WTC11 (cell line): ENCODE measurements around the gene SLC29A3. TPM values are rescaled to one million over a fixed set of nuclear protein-coding genes. Genes with fewer than 3 reads are reported as not detected.

Source experiments
- ATAC-seq: fragments of 200-7000 bp; cut with Tn5 transposase; 2 replicates; pipeline ENCODE4 v1.10.0; 2021; ENCODE audit warnings: mild to moderate bottlenecking, moderate library complexity
- CTCF ChIA-PET: fragments of 300-600 bp; sonication (Branson Sonifier 250); formaldehyde crosslinking; loops from one replicate; lab custom pipeline; 2021; ENCODE audit warnings: antibody characterized with exemption; lab: Charles Lee
- POLR2A ChIA-PET: fragments of 350-600 bp; sonication (Branson Sonifier 250); formaldehyde crosslinking; loops from one replicate; lab custom pipeline; 2021; ENCODE audit warnings: antibody characterized with exemption; lab: Charles Lee
- DNase-seq: peaks from one replicate; pipeline ENCODE4 v3.0.0; 2021; ENCODE audit warnings: low spot score
- H3K27ac Mint-ChIP-seq: 2 replicates; pipeline ENCODE4 v1.8.0; 2021; ENCODE audit warnings: mixed read lengths
- H3K27me3 Mint-ChIP-seq: 2 replicates; pipeline ENCODE4 v1.8.0; 2021; ENCODE audit warnings: low read depth, mild to moderate bottlenecking, moderate library complexity, mixed read lengths
- H3K36me3 Mint-ChIP-seq: 2 replicates; pipeline ENCODE4 v1.8.0; 2021; ENCODE audit warnings: mixed read lengths
- H3K4me1 Mint-ChIP-seq: 2 replicates; pipeline ENCODE4 v1.8.0; 2022; ENCODE audit warnings: mixed read lengths
- H3K4me3 Mint-ChIP-seq: 2 replicates; pipeline ENCODE4 v1.8.0; 2021; ENCODE audit warnings: mild to moderate bottlenecking, moderate library complexity, mixed read lengths
- H3K9me3 Mint-ChIP-seq: 2 replicates; pipeline ENCODE4 v1.8.0; 2021; ENCODE audit warnings: mixed read lengths
- CREM ChIP-seq: sonication (generic); formaldehyde crosslinking; IDR thresholded peaks from 2 replicates; pipeline ENCODE4 v1.8.1; 2022; ENCODE audit warnings: mild to moderate bottlenecking, missing genetic modification reagents, moderate library complexity
- ELF4 ChIP-seq: sonication (generic); formaldehyde crosslinking; IDR thresholded peaks from 2 replicates; pipeline ENCODE4 v1.8.1; 2022; ENCODE audit warnings: low read depth, mild to moderate bottlenecking, moderate library complexity, missing genetic modification reagents
- GABPB1 ChIP-seq: sonication (generic); formaldehyde crosslinking; IDR thresholded peaks from 2 replicates; pipeline ENCODE4 v1.8.1; 2023; ENCODE audit warnings: mild to moderate bottlenecking, missing genetic modification reagents
- JAZF1 ChIP-seq: fragments of 250-450 bp; sonication (Bioruptor Pico); IDR thresholded peaks from 2 replicates; pipeline ENCODE4 v1.9.0; 2021; ENCODE audit warnings: moderate library complexity, mild to moderate bottlenecking, inconsistent platforms
- MYBL2 ChIP-seq: sonication (generic); formaldehyde crosslinking; IDR thresholded peaks from 2 replicates; pipeline ENCODE4 v1.8.1; 2023; ENCODE audit warnings: mild to moderate bottlenecking, moderate library complexity, missing genetic modification reagents
- NR3C1 ChIP-seq: sonication (generic); formaldehyde crosslinking; conservative IDR thresholded peaks from 2 replicates; pipeline ENCODE4 v1.8.1; 2023; ENCODE audit warnings: low read depth, mild to moderate bottlenecking, missing genetic modification reagents
- TCF7 ChIP-seq: sonication (generic); formaldehyde crosslinking; IDR thresholded peaks from 2 replicates; pipeline ENCODE4 v1.8.0; 2022; ENCODE audit warnings: mild to moderate bottlenecking, low read depth, missing genetic modification reagents, moderate library complexity
- TEAD1 ChIP-seq: sonication (generic); formaldehyde crosslinking; IDR thresholded peaks from 2 replicates; pipeline ENCODE4 v1.8.0; 2022; ENCODE audit warnings: mild to moderate bottlenecking, missing genetic modification reagents
- ZNF121 ChIP-seq: sonication (generic); formaldehyde crosslinking; IDR thresholded peaks from 2 replicates; pipeline ENCODE4 v1.8.0; 2023; ENCODE audit warnings: missing genetic modification reagents
- ZNF219 ChIP-seq: sonication (generic); formaldehyde crosslinking; IDR thresholded peaks from 2 replicates; pipeline ENCODE4 v1.8.0; 2023; ENCODE audit warnings: missing genetic modification reagents, mild to moderate bottlenecking, borderline replicate concordance
- ZNF423 ChIP-seq: fragments of 250-450 bp; sonication (Bioruptor Pico); IDR thresholded peaks from 2 replicates; pipeline ENCODE4 v2.1.2; 2022; ENCODE audit warnings: mild to moderate bottlenecking, moderate library complexity
- ZNF671 ChIP-seq: fragments of 250-450 bp; sonication (Bioruptor Pico); IDR thresholded peaks from 2 replicates; pipeline ENCODE4 v1.8.0; 2021; ENCODE audit warnings: mild to moderate bottlenecking
- total RNA-seq: library from RNA; stranded (reverse); gene quantifications from 3 replicates; pipeline ENCODE4 v1.2.3, GENCODE V29; 2021
- TF ChIP-seq, protein P1 (sequence below): sonication (generic); formaldehyde crosslinking; IDR thresholded peaks from 2 replicates; pipeline ENCODE4 v1.8.1; 2022; ENCODE audit warnings: missing genetic modification reagents, borderline replicate concordance
- TF ChIP-seq, protein P2 (sequence below): fragments of 250-450 bp; sonication (Bioruptor Pico); IDR thresholded peaks from 2 replicates; pipeline ENCODE4 v1.9.0; 2021; ENCODE audit warnings: mild to moderate bottlenecking
- TF ChIP-seq, protein P3 (sequence below): sonication (generic); formaldehyde crosslinking; IDR thresholded peaks from 2 replicates; pipeline ENCODE4 v1.8.0; 2022; ENCODE audit warnings: mild to moderate bottlenecking, missing genetic modification reagents
- TF ChIP-seq, protein P4 (sequence below): sonication (generic); formaldehyde crosslinking; IDR thresholded peaks from 2 replicates; pipeline ENCODE4 v1.8.1; 2023; ENCODE audit warnings: mild to moderate bottlenecking, moderate library complexity, missing genetic modification reagents

The SLC29A3 gene
- total RNA-seq, 1 experiment from 2014 or later: 9.2 TPM

DNA sequence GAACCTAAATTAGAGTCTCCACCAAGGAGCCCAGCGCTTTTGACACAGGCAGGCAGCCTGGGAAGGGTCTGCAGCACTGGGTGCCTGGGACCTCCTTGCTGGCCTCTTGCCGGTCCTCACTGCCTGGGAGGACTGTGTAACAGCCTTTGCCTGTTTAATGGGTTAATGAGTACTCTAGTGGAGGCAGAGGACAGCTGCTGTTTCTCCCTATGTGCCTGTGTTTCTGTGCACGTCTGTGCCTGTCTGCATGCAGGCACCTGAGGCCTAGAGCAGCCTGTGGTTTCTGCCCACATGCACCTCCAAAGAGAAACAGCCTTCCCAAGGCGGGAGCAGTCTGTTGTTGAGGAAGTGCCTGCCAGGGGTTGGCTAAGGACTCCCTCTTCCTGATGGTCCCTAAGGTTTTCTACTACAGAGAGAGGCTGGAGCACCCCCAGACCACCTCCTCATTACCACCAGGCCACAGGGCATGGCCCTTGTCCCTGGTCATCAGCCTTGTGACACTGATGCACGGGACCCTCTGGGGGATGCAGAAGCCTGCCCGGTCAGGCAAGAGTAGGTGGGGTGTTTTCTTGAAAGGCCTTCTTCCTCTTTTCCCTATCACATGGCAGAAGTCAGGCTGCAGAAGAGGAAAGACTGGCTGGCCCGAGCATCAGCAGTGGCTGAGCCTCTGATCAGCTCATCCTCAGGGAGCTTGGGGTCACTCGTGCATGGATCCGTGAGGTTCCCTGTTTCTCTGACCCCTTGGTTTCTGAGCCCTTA lies 14.2 kb downstream of the SLC29A3 start:
- no peaks in the 10 kb centered on the region for H3K36me3 Mint-ChIP-seq
- no peak for DNase-seq
- TF ChIP-seq CREM: no peak
- TF ChIP-seq MYBL2: no peak
- no peak for TF ChIP-seq TEAD1 (CRISPR knock-in tag)
- TF ChIP-seq ELF4 (CRISPR knock-in tag): no peak
- TF ChIP-seq GABPB1: no peak
- no peak for TF ChIP-seq NR3C1 (CRISPR knock-in tag)
- TF ChIP-seq, protein P1, sequence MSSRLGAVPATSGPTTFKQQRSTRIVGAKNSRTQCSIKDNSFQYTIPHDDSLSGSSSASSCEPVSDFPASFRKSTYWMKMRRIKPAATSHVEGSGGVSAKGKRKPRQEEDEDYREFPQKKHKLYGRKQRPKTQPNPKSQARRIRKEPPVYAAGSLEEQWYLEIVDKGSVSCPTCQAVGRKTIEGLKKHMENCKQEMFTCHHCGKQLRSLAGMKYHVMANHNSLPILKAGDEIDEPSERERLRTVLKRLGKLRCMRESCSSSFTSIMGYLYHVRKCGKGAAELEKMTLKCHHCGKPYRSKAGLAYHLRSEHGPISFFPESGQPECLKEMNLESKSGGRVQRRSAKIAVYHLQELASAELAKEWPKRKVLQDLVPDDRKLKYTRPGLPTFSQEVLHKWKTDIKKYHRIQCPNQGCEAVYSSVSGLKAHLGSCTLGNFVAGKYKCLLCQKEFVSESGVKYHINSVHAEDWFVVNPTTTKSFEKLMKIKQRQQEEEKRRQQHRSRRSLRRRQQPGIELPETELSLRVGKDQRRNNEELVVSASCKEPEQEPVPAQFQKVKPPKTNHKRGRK: no peak
- TF ChIP-seq, protein P2, sequence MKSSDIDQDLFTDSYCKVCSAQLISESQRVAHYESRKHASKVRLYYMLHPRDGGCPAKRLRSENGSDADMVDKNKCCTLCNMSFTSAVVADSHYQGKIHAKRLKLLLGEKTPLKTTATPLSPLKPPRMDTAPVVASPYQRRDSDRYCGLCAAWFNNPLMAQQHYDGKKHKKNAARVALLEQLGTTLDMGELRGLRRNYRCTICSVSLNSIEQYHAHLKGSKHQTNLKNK (CRISPR knock-in tag): no peak
- TF ChIP-seq, protein P3, sequence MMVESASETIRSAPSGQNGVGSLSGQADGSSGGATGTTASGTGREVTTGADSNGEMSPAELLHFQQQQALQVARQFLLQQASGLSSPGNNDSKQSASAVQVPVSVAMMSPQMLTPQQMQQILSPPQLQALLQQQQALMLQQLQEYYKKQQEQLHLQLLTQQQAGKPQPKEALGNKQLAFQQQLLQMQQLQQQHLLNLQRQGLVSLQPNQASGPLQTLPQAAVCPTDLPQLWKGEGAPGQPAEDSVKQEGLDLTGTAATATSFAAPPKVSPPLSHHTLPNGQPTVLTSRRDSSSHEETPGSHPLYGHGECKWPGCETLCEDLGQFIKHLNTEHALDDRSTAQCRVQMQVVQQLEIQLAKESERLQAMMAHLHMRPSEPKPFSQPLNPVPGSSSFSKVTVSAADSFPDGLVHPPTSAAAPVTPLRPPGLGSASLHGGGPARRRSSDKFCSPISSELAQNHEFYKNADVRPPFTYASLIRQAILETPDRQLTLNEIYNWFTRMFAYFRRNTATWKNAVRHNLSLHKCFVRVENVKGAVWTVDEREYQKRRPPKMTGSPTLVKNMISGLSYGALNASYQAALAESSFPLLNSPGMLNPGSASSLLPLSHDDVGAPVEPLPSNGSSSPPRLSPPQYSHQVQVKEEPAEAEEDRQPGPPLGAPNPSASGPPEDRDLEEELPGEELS (CRISPR knock-in tag): no peak
- TF ChIP-seq, protein P4, sequence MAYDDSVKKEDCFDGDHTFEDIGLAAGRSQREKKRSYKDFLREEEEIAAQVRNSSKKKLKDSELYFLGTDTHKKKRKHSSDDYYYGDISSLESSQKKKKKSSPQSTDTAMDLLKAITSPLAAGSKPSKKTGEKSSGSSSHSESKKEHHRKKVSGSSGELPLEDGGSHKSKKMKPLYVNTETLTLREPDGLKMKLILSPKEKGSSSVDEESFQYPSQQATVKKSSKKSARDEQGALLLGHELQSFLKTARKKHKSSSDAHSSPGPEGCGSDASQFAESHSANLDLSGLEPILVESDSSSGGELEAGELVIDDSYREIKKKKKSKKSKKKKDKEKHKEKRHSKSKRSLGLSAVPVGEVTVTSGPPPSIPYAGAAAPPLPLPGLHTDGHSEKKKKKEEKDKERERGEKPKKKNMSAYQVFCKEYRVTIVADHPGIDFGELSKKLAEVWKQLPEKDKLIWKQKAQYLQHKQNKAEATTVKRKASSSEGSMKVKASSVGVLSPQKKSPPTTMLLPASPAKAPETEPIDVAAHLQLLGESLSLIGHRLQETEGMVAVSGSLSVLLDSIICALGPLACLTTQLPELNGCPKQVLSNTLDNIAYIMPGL (CRISPR knock-in tag): no peak
- no peak for TF ChIP-seq ZNF671
- H3K4me3 Mint-ChIP-seq: no peak overlapping the region
- POLR2A ChIA-PET: no interaction called here
- no peaks in the 10 kb centered on the region for H3K9me3 Mint-ChIP-seq
- H3K27ac Mint-ChIP-seq: peak overlapping the region; percentile 65; the same call in 1 of the 2 replicates
- ATAC-seq: no peak
- CTCF ChIA-PET: interaction anchor here (1.7 kb wide), 1 partner anchor 13 kb away, joined by 11 read pairs; the partner anchor contains the start of gene SLC29A3
- H3K27me3 Mint-ChIP-seq: no peaks in the 10 kb centered on the region
- H3K4me1 Mint-ChIP-seq: peaks cover 27% of the 10 kb centered on the region

DNA sequence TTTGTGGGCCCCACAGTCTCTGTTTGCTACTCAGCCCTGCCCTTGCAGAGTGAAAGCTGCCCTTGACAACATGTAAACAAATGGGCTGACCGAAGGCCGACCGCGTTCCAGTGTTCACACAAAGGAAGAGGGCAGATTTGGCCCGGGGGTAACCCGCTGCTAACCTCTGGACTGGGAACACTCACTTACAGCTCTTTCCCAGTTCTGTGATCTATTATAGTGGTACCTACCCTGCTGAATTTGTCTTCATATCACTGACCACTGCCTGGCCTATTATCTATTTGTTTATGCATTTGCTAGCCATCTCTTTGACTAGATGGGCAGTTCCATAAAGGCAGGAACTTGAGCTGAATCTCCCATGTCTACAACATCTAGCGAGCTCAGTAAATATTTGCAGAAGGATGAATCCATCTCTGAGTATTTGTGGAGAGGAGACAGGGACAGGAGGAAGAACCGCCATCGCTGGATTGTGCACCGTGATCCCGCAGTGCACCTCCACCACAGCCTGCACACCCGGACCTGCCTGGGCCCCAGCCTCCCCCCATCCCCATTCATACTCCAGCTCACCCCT lies 15.2 kb downstream of the SLC29A3 start:
- ChIA-PET POLR2A (interaction anchor here (0.7 to 2.2 kb wide), 2 partner anchors 10 to 15 kb away, joined by 4 to 7 read pairs; no protein-coding TSS in a partner anchor), CTCF (interaction anchor here (0.7 to 2.8 kb wide), 4 partner anchors 10 to 289 kb away, joined by 3 to 11 read pairs (median 8); partner anchors contain the start of gene SLC29A3)
- H3K27ac Mint-ChIP-seq: no peak overlapping the region
- ATAC-seq (no peak), DNase-seq (no peak)
- H3K4me3 Mint-ChIP-seq: no peak overlapping the region
- no peaks in the 10 kb centered on the region for H3K36me3 Mint-ChIP-seq
- H3K9me3 Mint-ChIP-seq: no peaks in the 10 kb centered on the region
- TF ChIP-seq ZNF423: no peak
- no peak for TF ChIP-seq JAZF1 (CRISPR knock-in tag)
- 0 out of 2 replicates have a peak, but pooled peaks have one; percentile 23 for TF ChIP-seq GABPB1
- no peaks in the 10 kb centered on the region for H3K27me3 Mint-ChIP-seq
- peaks cover 27% of the 10 kb centered on the region for H3K4me1 Mint-ChIP-seq

DNA sequence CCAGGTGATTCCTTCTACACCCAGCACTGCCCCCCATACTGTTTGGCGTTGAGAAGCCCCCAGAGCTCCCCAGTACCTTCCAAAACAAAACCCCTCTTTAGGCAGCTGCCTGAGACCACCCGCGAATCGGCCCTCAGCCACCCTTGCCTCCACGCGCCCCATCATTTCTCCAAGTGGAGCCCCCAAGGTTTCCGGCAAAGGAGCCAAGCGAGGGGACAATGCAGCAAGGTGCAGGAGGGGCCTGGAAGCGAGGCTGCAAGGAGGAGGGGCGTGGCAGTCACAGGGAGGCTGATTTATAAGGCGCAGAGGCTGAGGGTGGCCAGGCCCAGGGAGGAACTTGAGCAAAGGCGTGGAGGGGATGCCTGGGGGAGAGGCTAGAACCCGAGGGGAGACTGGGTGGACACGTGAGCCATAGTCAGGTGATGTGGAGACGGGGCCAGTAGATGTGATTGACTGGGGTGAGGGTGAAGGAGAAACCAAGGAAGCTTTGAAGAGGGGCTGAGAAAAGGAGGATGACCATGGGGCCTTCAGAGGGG lies 16.2 kb downstream of the SLC29A3 start:
- Mint-ChIP-seq H3K9me3 (no peaks in the 10 kb centered on the region), H3K36me3 (no peaks in the 10 kb centered on the region; the same call in 1 of the 2 replicates), H3K4me1 (peaks cover 30% of the 10 kb centered on the region), H3K4me3 (no peak overlapping the region), H3K27me3 (no peaks in the 10 kb centered on the region), H3K27ac (no peak overlapping the region)
- POLR2A ChIA-PET: interaction anchor here (0.7 to 2.2 kb wide), 2 partner anchors 9 to 123 kb away, joined by 4 to 7 read pairs; no protein-coding TSS in a partner anchor
- ATAC-seq (no peak), DNase-seq (no peak)
- CTCF ChIA-PET: interaction anchor here (0.7 to 2.8 kb wide), 4 partner anchors 9 to 49 kb away, joined by 3 to 36 read pairs (median 8); partner anchors contain the start of gene SLC29A3
- TF ChIP-seq ZNF219 (no peak), TCF7 (CRISPR knock-in tag) (no peak), ZNF121 (CRISPR knock-in tag) (0 out of 2 replicates have a peak, but pooled peaks have one; percentile 16)
